Left lung (tissue), 10 donors: ENCODE results near the gene ATP9A. TPM values are rescaled to one million over a fixed set of nuclear protein-coding genes. Genes with fewer than 3 reads are reported as not detected.

ENCODE experiments used
- ATAC-seq: fragments of 200-7000 bp; cut with Tn5 transposase; one replicate; pipeline ENCODE4 v1.9.1; 2020; ENCODE audit warnings: moderate library complexity
- DNase-seq, 4 donors: peaks; one replicate each; pipeline ENCODE4 v3.0.0-alpha.2; 2013 to 2020
- H3K27ac ChIP-seq, 2 donors: fragments of 200-600 bp; sonication (generic) in 1 of 2; one replicate each; pipeline versions ENCODE4 v1.5.0 to v1.8.0; 2020 to 2021
- H3K27me3 ChIP-seq, 2 donors: fragments of 200-600 bp; sonication (generic) in 1 of 2; one replicate each; pipeline versions ENCODE4 v1.5.0 to v1.8.0; 2020 to 2021
- H3K36me3 ChIP-seq, 2 donors: fragments of 200-600 bp; sonication (generic) in 1 of 2; one replicate each; pipeline versions ENCODE4 v1.5.0 to v1.8.0; 2020 to 2021
- H3K4me1 ChIP-seq, 2 donors: fragments of 200-600 bp; one replicate each; pipeline ENCODE4 v1.8.0; 2021
- H3K4me3 ChIP-seq, 2 donors: fragments of 200-600 bp; sonication (generic) in 1 of 2; one replicate each; pipeline versions ENCODE4 v1.5.0 to v1.8.0; 2020 to 2021; ENCODE audit warnings: mild to moderate bottlenecking in 1 of 2
- H3K9me3 ChIP-seq, 2 donors: fragments of 200-600 bp; sonication (generic) in 1 of 2; one replicate each; pipeline versions ENCODE4 v1.5.0 to v1.8.0; 2020 to 2021
- intact Hi-C, 2 donors: fragments of 100-400 bp; cut with DNase I; formaldehyde crosslinking; loops; one replicate each; pipeline versions ENCODE4 v1.11.2 to v1.14.2; 2022
- polyA plus RNA-seq, 6 donors: library from polyadenylated mRNA; unstranded; fragments of 120-200 nt; gene quantifications; one replicate each; pipeline ENCODE4 v1.2.1, GENCODE V29; 2013; ENCODE audit not compliant: insufficient read length in 6 of 6
- total RNA-seq, 2 donors: library from RNA; stranded (reverse); fragmentation: NEBNext Ultra II Directional; extraction: Animal tissue kit (Norgen Biotek cat#: 25700); gene quantifications; one replicate each; pipeline ENCODE4 v1.2.1, GENCODE V29; 2021
- TF ChIP-seq, protein P1 (sequence below), 2 donors: fragments of 200-600 bp; sonication (generic) in 1 of 2; IDR thresholded peaks; one replicate each; pipeline versions ENCODE4 v1.5.0 to v1.8.0; 2021; ENCODE audit warnings: antibody characterized with exemption in 2 of 2
- donor health status: DM: no; HTN: yes; CAD: no.
- donor health status: DM: no; HTN: no; CAD: no.

ATP9A gene
- total and polyA plus RNA-seq, 8 donors: 15.3 to 59.7 (median 50.4) TPM

DNA sequence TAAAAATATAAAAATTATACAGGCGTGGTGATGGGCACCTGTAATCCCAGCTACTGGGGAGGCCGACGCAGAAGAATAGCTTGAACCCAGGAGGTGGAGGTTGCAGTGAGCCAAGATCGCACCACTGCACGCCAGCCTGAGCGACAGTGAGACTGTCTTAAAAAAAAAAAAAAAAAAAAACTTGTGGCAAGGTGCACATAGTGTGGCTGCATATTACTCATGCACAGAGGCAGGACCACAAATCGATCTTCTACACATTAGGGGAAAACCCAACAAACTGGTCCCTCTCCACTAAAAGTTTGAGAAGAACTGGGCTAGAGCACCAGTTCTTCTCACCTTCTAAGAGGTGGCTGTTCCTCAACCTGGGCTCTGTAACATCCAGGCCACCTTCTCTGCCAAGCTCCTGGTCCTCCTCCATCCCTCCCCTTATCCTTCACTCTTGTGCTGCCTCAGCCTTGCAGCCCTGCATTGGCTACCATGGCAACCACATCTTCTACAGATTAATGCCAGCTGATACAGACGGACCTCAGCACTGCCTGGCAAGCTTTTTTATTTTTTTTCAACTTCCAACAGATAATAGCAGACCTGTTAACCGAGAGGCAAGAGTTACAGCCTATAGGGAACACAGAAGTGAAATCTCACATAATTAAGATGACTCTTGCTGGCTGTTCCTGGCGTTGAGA lies 88.0 kb downstream of the ATP9A start:
- Histone ChIP-seq H3K4me1 (no peaks in the 10 kb centered on the region), H3K4me3 (no peak overlapping the region), H3K9me3 (no peaks in the 10 kb centered on the region), H3K27me3 (no peaks in the 10 kb centered on the region), H3K27ac (no peak overlapping the region), H3K36me3 (peaks cover 0 to 3% of the 10 kb centered on the region in 2 donors)
- intact Hi-C loops: no loop called here
- no peak for DNase-seq
- no peak for ATAC-seq
- TF ChIP-seq, protein P1, sequence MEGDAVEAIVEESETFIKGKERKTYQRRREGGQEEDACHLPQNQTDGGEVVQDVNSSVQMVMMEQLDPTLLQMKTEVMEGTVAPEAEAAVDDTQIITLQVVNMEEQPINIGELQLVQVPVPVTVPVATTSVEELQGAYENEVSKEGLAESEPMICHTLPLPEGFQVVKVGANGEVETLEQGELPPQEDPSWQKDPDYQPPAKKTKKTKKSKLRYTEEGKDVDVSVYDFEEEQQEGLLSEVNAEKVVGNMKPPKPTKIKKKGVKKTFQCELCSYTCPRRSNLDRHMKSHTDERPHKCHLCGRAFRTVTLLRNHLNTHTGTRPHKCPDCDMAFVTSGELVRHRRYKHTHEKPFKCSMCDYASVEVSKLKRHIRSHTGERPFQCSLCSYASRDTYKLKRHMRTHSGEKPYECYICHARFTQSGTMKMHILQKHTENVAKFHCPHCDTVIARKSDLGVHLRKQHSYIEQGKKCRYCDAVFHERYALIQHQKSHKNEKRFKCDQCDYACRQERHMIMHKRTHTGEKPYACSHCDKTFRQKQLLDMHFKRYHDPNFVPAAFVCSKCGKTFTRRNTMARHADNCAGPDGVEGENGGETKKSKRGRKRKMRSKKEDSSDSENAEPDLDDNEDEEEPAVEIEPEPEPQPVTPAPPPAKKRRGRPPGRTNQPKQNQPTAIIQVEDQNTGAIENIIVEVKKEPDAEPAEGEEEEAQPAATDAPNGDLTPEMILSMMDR (IDR thresholded peaks at IDR 0.05): no peak

DNA sequence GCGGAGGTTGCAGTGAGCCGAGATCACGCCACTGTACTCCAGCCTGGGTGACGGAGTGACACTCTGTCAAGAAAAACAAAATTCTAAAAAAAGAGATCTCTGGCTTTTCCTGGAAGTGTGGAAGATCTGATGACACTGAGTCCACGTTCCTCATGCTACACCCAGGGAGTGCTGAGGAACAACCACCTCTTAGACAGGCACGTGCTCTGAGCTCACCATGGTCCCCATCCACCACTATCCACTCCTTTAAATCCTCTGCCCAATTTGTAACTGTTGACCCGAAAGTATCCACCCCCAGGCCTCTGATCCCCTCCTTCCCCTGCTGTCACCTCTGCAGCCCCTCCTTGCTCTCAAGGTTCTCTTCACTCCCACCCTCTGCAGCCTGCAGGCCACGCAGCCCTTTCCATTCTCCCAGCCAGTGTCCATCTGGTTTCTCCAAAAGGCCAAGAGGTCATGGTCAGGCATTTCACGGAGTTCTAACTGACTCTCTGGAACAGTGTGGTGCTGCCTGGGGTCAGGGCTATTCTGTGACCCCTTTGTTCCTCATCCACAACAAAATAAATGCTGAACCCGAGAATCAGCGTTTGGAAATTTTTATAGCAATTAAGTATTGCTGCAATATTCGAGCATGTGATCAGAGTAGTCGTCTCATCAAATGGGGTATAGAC lies 88.8 kb downstream of the ATP9A start:
- ATAC-seq: no peak
- H3K4me1 ChIP-seq: no peaks in the 10 kb centered on the region
- intact Hi-C loops: no loop called here
- H3K27ac ChIP-seq: no peak overlapping the region
- H3K4me3 ChIP-seq: no peak overlapping the region
- peaks cover 0 to 6% of the 10 kb centered on the region in 2 donors for H3K36me3 ChIP-seq
- no peak for DNase-seq
- no peaks in the 10 kb centered on the region for H3K27me3 ChIP-seq
- TF ChIP-seq, protein P1 (IDR thresholded peaks at IDR 0.05): no peak
- H3K9me3 ChIP-seq: no peaks in the 10 kb centered on the region

DNA sequence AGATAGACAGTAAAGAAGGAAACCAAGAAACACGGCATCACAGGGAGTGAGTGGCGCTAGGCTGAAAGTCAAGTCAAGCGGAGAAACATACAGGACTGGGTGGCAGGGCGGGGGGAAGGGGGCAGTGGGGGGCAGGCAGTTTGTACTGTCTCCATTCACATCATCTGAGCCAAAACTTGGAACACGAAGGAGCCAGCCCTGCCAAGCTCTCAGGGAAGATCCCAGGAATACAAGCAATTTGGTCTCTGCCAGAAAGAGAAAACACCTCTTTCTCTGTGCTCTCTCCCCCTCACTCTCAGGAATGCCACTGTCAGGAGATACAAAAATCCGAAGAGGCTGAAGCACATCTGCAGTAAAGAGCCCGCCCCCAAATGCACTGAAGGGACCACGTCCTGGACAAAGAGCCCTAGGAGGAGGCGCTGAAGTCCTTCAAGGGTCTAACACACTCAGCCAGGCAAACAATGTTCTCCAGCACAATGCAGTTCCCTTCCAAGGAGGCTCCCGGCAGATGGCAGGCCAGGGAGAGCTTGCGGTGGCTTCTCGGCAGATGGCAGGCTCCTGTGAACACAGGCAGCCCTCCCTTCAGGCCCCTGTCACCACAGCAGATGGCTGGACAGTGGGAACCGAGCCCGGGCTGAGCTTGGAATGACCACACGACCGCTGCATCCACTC lies 90.0 kb downstream of the ATP9A start:
- no peaks in the 10 kb centered on the region for H3K9me3 ChIP-seq
- intact Hi-C loops: no loop called here
- H3K4me3 ChIP-seq: no peak overlapping the region
- H3K27me3 ChIP-seq: no peaks in the 10 kb centered on the region
- TF ChIP-seq, protein P1 (IDR thresholded peaks at IDR 0.05): no peak
- H3K36me3 ChIP-seq: peaks cover 0 to 13% of the 10 kb centered on the region in 2 donors
- peak in 2 of 4 donors; percentile 34 to 69 for DNase-seq
- no peak overlapping the region for H3K27ac ChIP-seq
- H3K4me1 ChIP-seq: no peaks in the 10 kb centered on the region
- no peak for ATAC-seq

DNA sequence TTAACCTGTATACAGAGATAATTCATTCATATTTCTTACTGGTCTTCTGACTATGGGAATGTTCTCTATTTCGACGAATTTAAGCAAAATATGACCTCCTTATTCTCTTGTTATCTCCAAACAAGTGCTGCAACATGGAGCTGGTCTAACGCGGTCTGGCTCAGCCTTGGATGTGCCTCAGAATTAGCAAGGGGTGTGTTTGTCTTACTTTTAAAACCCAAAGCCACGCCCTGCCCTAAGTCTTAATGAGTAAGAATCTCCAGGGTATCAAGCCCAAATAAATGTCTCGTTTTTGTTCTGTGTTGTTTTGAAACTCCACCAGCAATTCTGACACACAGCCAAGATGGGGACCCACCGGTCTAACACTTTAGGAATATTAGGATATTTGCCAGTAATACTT lies 99.2 kb downstream of the ATP9A start:
- TF ChIP-seq, protein P1 (IDR thresholded peaks at IDR 0.05): no peak
- intact Hi-C loops: no loop called here
- no peak for DNase-seq
- H3K27ac ChIP-seq: no peak overlapping the region
- no peaks in the 10 kb centered on the region for H3K4me1 ChIP-seq
- no peak overlapping the region for H3K4me3 ChIP-seq
- no peaks in the 10 kb centered on the region for H3K27me3 ChIP-seq
- no peaks in the 10 kb centered on the region for H3K9me3 ChIP-seq
- no peak for ATAC-seq
- peaks cover 0 to 26% of the 10 kb centered on the region in 2 donors for H3K36me3 ChIP-seq

DNA sequence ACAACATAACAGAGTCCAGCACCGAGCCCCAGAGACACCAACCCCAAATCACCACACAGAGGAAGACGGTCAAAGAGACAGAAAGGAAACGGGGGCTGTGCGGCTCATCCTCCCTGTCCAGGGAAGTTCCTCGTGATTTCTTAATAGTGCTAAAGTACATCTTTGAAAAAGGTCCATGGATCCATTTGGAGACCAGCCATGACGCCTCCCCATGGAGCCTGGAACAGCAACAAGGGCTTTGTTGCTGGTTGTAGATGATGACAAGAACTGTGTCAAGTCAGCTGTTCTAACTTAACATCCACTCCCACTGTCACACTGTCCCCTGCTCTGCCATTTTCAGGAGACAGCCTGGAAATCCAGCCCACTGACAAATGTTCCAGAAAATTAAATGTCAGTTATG lies 99.7 kb downstream of the ATP9A start:
- intact Hi-C loops: no loop called here
- no peak overlapping the region for H3K27ac ChIP-seq
- no peak overlapping the region for H3K4me3 ChIP-seq
- DNase-seq (no peak), ATAC-seq (no peak)
- H3K9me3 ChIP-seq: no peaks in the 10 kb centered on the region
- H3K4me1 ChIP-seq: no peaks in the 10 kb centered on the region
- peaks cover 0 to 23% of the 10 kb centered on the region in 2 donors for H3K36me3 ChIP-seq
- no peaks in the 10 kb centered on the region for H3K27me3 ChIP-seq
- TF ChIP-seq, protein P1 (IDR thresholded peaks at IDR 0.05): no peak
